Sigmoid colon (tissue), 4 donors: Measurements from ENCODE around the gene PBLD.

Source experiments
- CTCF ChIP-seq, 4 experiments: fragments of 450-650 bp in 3 of 4; fragments of 200-600 bp in 1 of 4; IDR thresholded peaks; one replicate each; pipeline ENCODE4 v1.5.1; 2016 to 2019; ENCODE audit warnings: antibody characterized with exemption in 4 of 4, mild to moderate bottlenecking in 3 of 4, moderate library complexity in 2 of 4
- EP300 ChIP-seq, 4 donors: sonication (generic); formaldehyde crosslinking; IDR thresholded peaks; one replicate each; pipeline ENCODE4 v1.6.1; 2017; ENCODE audit warnings: antibody characterized with exemption in 4 of 4

- TF ChIP-seq CTCF (IDR thresholded peaks at IDR 0.05) (no peak), EP300 (IDR thresholded peaks at IDR 0.05) (no peak)
Measured at GRCh38 chr10:68302871-68303270, 29.9 kb downstream of the PBLD start.
